OCI-LY1 (cell line): ENCODE measurements around the gene RAB3A.

ENCODE experiments used
- H2AFZ ChIP-seq: fragments of 200-600 bp; sonication (generic), shearing (Covaris generic); 2 replicates; pipeline ENCODE4 v1.6.0; 2014; ENCODE audit warnings: antibody characterized with exemption, mild to moderate bottlenecking, low read length
- H3F3A ChIP-seq: fragments of 200-600 bp; sonication (generic), shearing (Covaris generic); 2 replicates; pipeline ENCODE4 v1.6.0; 2014; ENCODE audit warnings: mild to moderate bottlenecking, antibody characterized with exemption, low read length, moderate library complexity; ENCODE audit not compliant: insufficient read depth
- H3K27ac ChIP-seq: fragments of 200-600 bp; sonication (generic); 2 replicates; pipeline ENCODE4 v1.5.1; 2014; ENCODE audit warnings: low read length, mixed run types, mild to moderate bottlenecking, low read depth; ENCODE audit not compliant: poor library complexity, severe bottlenecking
- H3K27me3 ChIP-seq: fragments of 200-600 bp; sonication (generic); 2 replicates; pipeline ENCODE4 v1.6.0; 2014; ENCODE audit warnings: antibody characterized with exemption, mild to moderate bottlenecking, low read length, moderate library complexity; ENCODE audit not compliant: insufficient read depth
- H3K36me3 ChIP-seq: fragments of 200-600 bp; sonication (generic); 2 replicates; pipeline ENCODE4 v1.6.1; 2014; ENCODE audit warnings: mild to moderate bottlenecking, antibody characterized with exemption, low read length, moderate library complexity, mixed read lengths; ENCODE audit not compliant: insufficient read depth
- H3K4me1 ChIP-seq: fragments of 200-600 bp; sonication (generic); 2 replicates; pipeline ENCODE4 v1.5.1; 2014; ENCODE audit warnings: mild to moderate bottlenecking, low read length, moderate library complexity; ENCODE audit not compliant: insufficient read depth, severe bottlenecking
- H3K4me2 ChIP-seq: fragments of 200-600 bp; sonication (generic), shearing (Covaris generic); 2 replicates; pipeline ENCODE4 v1.6.1; 2014; ENCODE audit warnings: low read length
- H3K4me3 ChIP-seq: fragments of 200-600 bp; sonication (generic); 2 replicates; pipeline ENCODE4 v1.5.1; 2014; ENCODE audit warnings: low read length, low read depth, mild to moderate bottlenecking, mixed read lengths; ENCODE audit not compliant: poor library complexity, severe bottlenecking
- H3K79me2 ChIP-seq: fragments of 200-600 bp; shearing (Covaris generic); 2 replicates; pipeline ENCODE4 v1.6.1; 2016; ENCODE audit warnings: mixed run types, low read length, mixed read lengths; ENCODE audit not compliant: insufficient read depth
- H3K9ac ChIP-seq: fragments of 200-600 bp; sonication (generic), shearing (Covaris generic); 2 replicates; pipeline ENCODE4 v1.6.1; 2014; ENCODE audit warnings: mild to moderate bottlenecking, low read length, mixed read lengths
- H3K9me2 ChIP-seq: fragments of 200-600 bp; sonication (generic), shearing (Covaris generic); 2 replicates; pipeline ENCODE4 v1.6.1; 2014; ENCODE audit warnings: low read depth, mild to moderate bottlenecking, low read length, mixed read lengths
- H3K9me3 ChIP-seq: fragments of 200-600 bp; shearing (Covaris generic); 2 replicates; pipeline ENCODE4 v1.6.1; 2014; ENCODE audit warnings: low read length, mixed read lengths
- H4K20me1 ChIP-seq: fragments of 200-600 bp; sonication (generic), shearing (Covaris generic); 2 replicates; pipeline ENCODE4 v1.6.0; 2016; ENCODE audit warnings: mild to moderate bottlenecking, low read length; ENCODE audit not compliant: insufficient read depth
- EZH2 ChIP-seq: fragments of 200-600 bp; sonication (generic), shearing (Covaris generic); IDR thresholded peaks from 2 replicates; pipeline ENCODE4 v1.8.0; 2017; ENCODE audit warnings: borderline replicate concordance, mixed run types, mild to moderate bottlenecking, antibody characterized with exemption, low read length, moderate library complexity, mixed read lengths
- TF ChIP-seq, protein P1 (sequence below): fragments of 200-600 bp; sonication (generic), shearing (Covaris generic); IDR thresholded peaks from 2 replicates; pipeline ENCODE4 v1.5.1; 2017; ENCODE audit warnings: mild to moderate bottlenecking, antibody characterized with exemption, low read length, moderate library complexity, mixed read lengths

RAB3A gene

DNA sequence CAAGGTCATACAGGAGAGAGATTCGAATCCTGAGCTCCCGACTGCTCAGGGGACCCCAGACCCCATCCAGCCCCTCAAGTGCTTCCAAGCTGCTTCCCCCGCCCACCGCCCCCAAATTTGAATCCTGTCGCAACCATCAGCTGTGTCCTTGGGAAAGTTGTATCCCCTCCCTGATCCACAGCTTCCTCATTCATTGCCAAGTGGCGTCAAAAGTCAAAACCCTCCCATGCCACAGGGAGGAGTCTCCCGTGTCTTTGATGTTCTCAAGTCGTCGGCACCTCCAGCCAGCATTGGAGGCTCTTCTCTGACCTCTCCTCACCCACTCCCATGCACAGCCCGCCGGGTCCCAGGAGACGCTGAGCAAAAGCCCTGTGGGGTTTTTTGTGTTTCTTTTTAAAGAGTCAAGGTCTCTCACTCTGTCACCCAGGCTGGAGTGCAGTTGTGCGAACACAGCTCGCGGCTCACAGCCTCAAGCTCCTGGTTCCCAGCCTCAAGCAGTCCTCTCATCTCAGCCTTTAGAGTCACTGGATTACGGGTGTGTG lies 33.1 kb downstream of the RAB3A start:
- no peaks in the 10 kb centered on the region for H4K20me1 ChIP-seq
- no peaks in the 10 kb centered on the region for H3K9me2 ChIP-seq
- TF ChIP-seq EZH2 = no peak
- TF ChIP-seq, protein P1, sequence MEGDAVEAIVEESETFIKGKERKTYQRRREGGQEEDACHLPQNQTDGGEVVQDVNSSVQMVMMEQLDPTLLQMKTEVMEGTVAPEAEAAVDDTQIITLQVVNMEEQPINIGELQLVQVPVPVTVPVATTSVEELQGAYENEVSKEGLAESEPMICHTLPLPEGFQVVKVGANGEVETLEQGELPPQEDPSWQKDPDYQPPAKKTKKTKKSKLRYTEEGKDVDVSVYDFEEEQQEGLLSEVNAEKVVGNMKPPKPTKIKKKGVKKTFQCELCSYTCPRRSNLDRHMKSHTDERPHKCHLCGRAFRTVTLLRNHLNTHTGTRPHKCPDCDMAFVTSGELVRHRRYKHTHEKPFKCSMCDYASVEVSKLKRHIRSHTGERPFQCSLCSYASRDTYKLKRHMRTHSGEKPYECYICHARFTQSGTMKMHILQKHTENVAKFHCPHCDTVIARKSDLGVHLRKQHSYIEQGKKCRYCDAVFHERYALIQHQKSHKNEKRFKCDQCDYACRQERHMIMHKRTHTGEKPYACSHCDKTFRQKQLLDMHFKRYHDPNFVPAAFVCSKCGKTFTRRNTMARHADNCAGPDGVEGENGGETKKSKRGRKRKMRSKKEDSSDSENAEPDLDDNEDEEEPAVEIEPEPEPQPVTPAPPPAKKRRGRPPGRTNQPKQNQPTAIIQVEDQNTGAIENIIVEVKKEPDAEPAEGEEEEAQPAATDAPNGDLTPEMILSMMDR = no peak
- H3K9me3 ChIP-seq = no peaks in the 10 kb centered on the region
- peaks cover 71% of the 10 kb centered on the region for H3K4me1 ChIP-seq
- no peak overlapping the region for H3K4me3 ChIP-seq
- H3K79me2 ChIP-seq = 0 out of 2 replicates have a peak, but pooled peaks cover 5% of the 10 kb centered on the region
- peaks cover 34% of the 10 kb centered on the region for H3K36me3 ChIP-seq
- H2AFZ ChIP-seq = no peak overlapping the region
- H3K27me3 ChIP-seq = no peaks in the 10 kb centered on the region
- peak overlapping the region; percentile 97 for H3K27ac ChIP-seq
- peak overlapping the region; percentile 15; the same call in 1 of the 2 replicates for H3K9ac ChIP-seq
- peak overlapping the region; percentile 26; the same call in 1 of the 2 replicates for H3K4me2 ChIP-seq
- H3F3A ChIP-seq = 0 out of 2 replicates have a peak, but pooled peaks cover 5% of the 10 kb centered on the region

DNA sequence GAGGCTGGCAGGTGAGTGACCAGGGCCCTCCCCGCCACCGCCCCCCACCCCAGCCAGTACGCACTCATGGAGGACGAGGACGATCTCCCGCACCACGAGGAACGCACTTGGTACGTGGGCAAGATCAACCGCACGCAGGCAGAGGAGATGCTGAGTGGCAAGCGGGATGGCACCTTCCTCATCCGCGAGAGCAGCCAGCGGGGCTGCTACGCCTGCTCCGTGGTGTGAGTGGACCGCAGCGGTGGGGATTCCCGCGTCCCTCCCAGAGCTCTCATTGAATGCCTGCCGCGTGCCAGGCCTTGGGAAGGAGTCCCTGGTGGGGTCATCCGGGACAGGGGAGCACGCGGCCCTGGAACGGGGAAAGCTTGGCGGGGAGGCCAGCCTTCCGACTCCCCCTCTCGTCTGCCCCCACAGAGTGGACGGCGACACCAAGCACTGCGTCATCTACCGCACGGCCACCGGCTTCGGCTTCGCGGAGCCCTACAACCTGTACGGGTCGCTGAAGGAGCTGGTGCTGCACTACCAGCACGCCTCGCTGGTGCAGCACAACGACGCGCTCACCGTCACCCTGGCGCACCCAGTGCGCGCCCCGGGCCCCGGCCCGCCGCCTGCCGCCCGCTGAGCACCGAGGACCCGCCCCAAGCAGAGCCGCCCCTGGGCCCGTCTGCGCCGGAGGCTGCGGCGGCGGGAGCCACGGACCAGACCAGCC lies 35.0 kb downstream of the RAB3A start:
- Histone ChIP-seq H3K79me2 (no peaks in the 10 kb centered on the region), H2AFZ (no peak overlapping the region), H3K4me2 (peak overlapping the region; percentile 64), H3K27ac (peak overlapping the region; percentile 97), H3K4me3 (peak overlapping the region; percentile 49), H3K4me1 (peaks cover 55% of the 10 kb centered on the region), H3K9ac (peak overlapping the region; percentile 61), H3F3A (0 out of 2 replicates have a peak, but pooled peaks cover 5% of the 10 kb centered on the region), H3K27me3 (no peaks in the 10 kb centered on the region), H3K9me3 (no peaks in the 10 kb centered on the region), H4K20me1 (no peaks in the 10 kb centered on the region), H3K36me3 (peaks cover 29% of the 10 kb centered on the region), H3K9me2 (no peaks in the 10 kb centered on the region)
- TF ChIP-seq, protein P1 = no peak
- no peak for TF ChIP-seq EZH2

DNA sequence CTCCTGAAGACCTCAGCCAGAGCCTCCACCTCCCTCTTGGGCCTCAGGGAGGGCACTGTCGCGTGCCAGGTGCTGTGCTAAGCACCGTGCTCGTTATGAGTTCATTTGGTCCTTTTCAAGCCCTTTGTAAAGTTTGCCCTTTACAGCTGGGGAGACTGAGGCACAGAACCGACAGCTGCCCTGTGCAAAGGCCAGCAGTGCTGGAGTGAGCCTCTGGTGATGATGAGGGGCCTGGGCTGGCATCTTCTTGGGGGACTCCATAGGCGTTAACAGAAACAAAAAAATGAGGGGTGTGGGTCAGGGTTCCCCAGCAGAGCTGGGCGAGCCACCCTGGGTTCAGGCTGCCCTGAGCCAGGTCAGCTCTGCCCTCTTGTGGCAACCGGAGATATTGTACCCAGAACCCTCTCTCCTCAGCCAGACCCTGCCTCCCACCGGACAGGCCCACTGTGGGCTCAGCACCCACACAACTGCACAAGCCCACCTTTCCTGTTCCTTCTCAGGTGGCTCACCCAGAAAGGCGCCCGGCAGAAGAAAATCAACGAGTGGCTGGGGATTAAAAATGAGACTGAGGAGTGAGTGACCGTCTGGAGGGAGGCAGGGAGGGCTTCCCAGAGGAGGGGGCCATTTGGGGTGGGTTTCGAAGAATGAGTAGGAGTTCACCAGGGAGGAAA lies 35.7 kb downstream of the RAB3A start:
- Histone ChIP-seq H3K36me3 (peaks cover 36% of the 10 kb centered on the region), H3K79me2 (no peaks in the 10 kb centered on the region), H3K27ac (peak overlapping the region; percentile 97), H3K9me3 (no peaks in the 10 kb centered on the region), H3K4me2 (peak overlapping the region; percentile 64; the same call in 1 of the 2 replicates), H3K9ac (no peak overlapping the region; the same call in 1 of the 2 replicates), H4K20me1 (no peaks in the 10 kb centered on the region), H2AFZ (no peak overlapping the region), H3K4me1 (peaks cover 48% of the 10 kb centered on the region), H3F3A (0 out of 2 replicates have a peak, but pooled peaks cover 5% of the 10 kb centered on the region), H3K27me3 (no peaks in the 10 kb centered on the region), H3K4me3 (peak overlapping the region; percentile 49), H3K9me2 (no peaks in the 10 kb centered on the region)
- TF ChIP-seq EZH2 = no peak
- TF ChIP-seq, protein P1 = peak; percentile 76
